K562 (cell line): ENCODE measurements around the gene SPATS2L. TPM values are rescaled to one million over a fixed set of nuclear protein-coding genes. Genes with fewer than 3 reads are reported as not detected.

ENCODE experiments used
- ATAC-seq: fragments of 200-7000 bp; cut with Tn5 transposase; 3 replicates; pipeline ENCODE4 v1.9.1; 2020; ENCODE audit warnings: moderate library complexity
- BruUV-seq: library from RNA; stranded (reverse); fragments of 400-500 nt; replicated peaks from 2 replicates; lab custom pipeline; 2021; lab: Mats Ljungman, UMichigan
- CTCF ChIA-PET: fragments of 300-600 bp; formaldehyde crosslinking; extraction: SDS; loops from one replicate; lab custom pipeline; 2021; ENCODE audit warnings: low intra/inter-chr PET ratio; lab: Yijun Ruan, JAX
- POLR2A ChIA-PET: fragments of 300-600, 350-650 bp; sonication (Branson Sonifier 250); formaldehyde crosslinking; extraction: SDS; loops from one replicate; lab custom pipeline; 2021; ENCODE audit warnings: antibody characterized with exemption, inconsistent platforms; lab: Yijun Ruan, JAX
- DNase-seq, 4 experiments: peaks; one replicate each; pipeline versions ENCODE4 v3.0.0 to v3.0.0-alpha.2; 2011 to 2018; ENCODE audit warnings: low spot score in 3 of 4, mixed read lengths in 3 of 4; ENCODE audit errors: extremely low read depth in 1 of 4
- FAIRE-seq: peaks from 2 replicates; lab custom pipeline; 2011; peaks lifted over from hg19 to GRCh38; lab: Jason Lieb, UNC
- H2AFZ ChIP-seq: 2 replicates; pipeline ENCODE4 v1.6.0; 2011; ENCODE audit warnings: low read depth, low read length, control low read depth, inconsistent platforms
- H3K27ac ChIP-seq: fragments of 200-600 bp; 3 replicates; pipeline ENCODE4 v1.8.0; 2011; ENCODE audit warnings: low read depth, mild to moderate bottlenecking, control low read depth, inconsistent platforms, low read length, moderate library complexity, mixed read lengths; ENCODE audit errors: extremely low read depth
- H3K27me3 ChIP-seq, 2 experiments: fragments of 300-600 bp in 1 of 2; 2 replicates in 1 of 2; 3 replicates in 1 of 2; pipeline versions ENCODE4 v1.6.0 to v1.8.0; 2011; ENCODE audit warnings: inconsistent platforms in 2 of 2, low read length in 2 of 2, mild to moderate bottlenecking in 1 of 2, mixed read lengths in 1 of 2, moderate library complexity in 1 of 2; ENCODE audit not compliant: control insufficient read depth in 2 of 2, insufficient read depth in 2 of 2
- H3K36me3 ChIP-seq: fragments of 300-600 bp; 3 replicates; pipeline ENCODE4 v1.8.0; 2011; ENCODE audit warnings: mild to moderate bottlenecking, low read length, inconsistent platforms; ENCODE audit not compliant: control insufficient read depth, insufficient read depth
- H3K4me1 ChIP-seq, 2 experiments: fragments of 200-600 bp in 1 of 2; replicated peaks in 1 of 2; 2 replicates in 1 of 2; 3 replicates in 1 of 2; pipeline versions ENCODE4 v1.5.1 to v1.8.0; 2011; ENCODE audit warnings: inconsistent platforms in 2 of 2, low read length in 2 of 2, mild to moderate bottlenecking in 1 of 2, mixed read lengths in 1 of 2, moderate library complexity in 1 of 2; ENCODE audit not compliant: control insufficient read depth in 2 of 2, insufficient read depth in 2 of 2
- H3K4me2 ChIP-seq: 2 replicates; pipeline ENCODE4 v1.6.1; 2011; ENCODE audit warnings: low read length, control low read depth, inconsistent platforms, mixed read lengths; ENCODE audit not compliant: insufficient read depth
- H3K4me3 ChIP-seq: fragments of 200-600 bp; sonication (generic), shearing (Covaris generic); 2 replicates; pipeline ENCODE4 v1.5.1; 2016; ENCODE audit warnings: control low read depth, inconsistent platforms
- H3K79me2 ChIP-seq: fragments of 200-600 bp; 3 replicates; pipeline ENCODE4 v1.8.0; 2011; ENCODE audit warnings: low read length, inconsistent platforms; ENCODE audit not compliant: control insufficient read depth, insufficient read depth
- H3K9ac ChIP-seq, 2 experiments: 2 replicates each; pipeline versions ENCODE4 v1.6.0 to v1.6.1; 2011; ENCODE audit warnings: low read depth in 2 of 2, low read length in 2 of 2, control low read depth in 1 of 2, inconsistent platforms in 1 of 2, mild to moderate bottlenecking in 1 of 2, mixed read lengths in 1 of 2; ENCODE audit not compliant: insufficient read depth in 1 of 2
- H3K9me1 ChIP-seq: one replicate; pipeline ENCODE4 v1.6.0; 2011; ENCODE audit warnings: inconsistent platforms, mild to moderate bottlenecking, low read length, moderate library complexity; ENCODE audit not compliant: control insufficient read depth, insufficient read depth
- H3K9me3 ChIP-seq: replicated peaks from 2 replicates; pipeline ENCODE4 v1.5.1; 2011; ENCODE audit warnings: low read depth, low read length, inconsistent platforms; ENCODE audit not compliant: control insufficient read depth, insufficient read depth
- H4K20me1 ChIP-seq: replicated peaks from 2 replicates; pipeline ENCODE4 v1.6.1; 2011; ENCODE audit warnings: low read length, inconsistent platforms, mixed read lengths; ENCODE audit not compliant: control insufficient read depth, insufficient read depth
- ARID1B ChIP-seq: fragments of 450-650 bp; IDR thresholded peaks from 2 replicates; pipeline ENCODE4 v1.6.1; 2016; ENCODE audit warnings: antibody characterized with exemption, mild to moderate bottlenecking, inconsistent platforms
- CBFA2T3 ChIP-seq: fragments of 450-650 bp; IDR thresholded peaks from 2 replicates; pipeline ENCODE4 v1.6.1; 2017
- CEBPG ChIP-seq, 3 experiments: fragments of 200-800 bp in 1 of 3; sonication (Bioruptor generic) in 1 of 3; sonication (generic) in 1 of 3; formaldehyde crosslinking in 1 of 3; IDR thresholded peaks in 2 of 3; conservative IDR thresholded peaks in 1 of 3; 2 replicates each; pipeline versions ENCODE4 v1.6.1 to v1.8.0; 2016 to 2022; ENCODE audit warnings: missing compliant biosample characterization in 2 of 3, missing genetic modification characterization in 2 of 3, mild to moderate bottlenecking in 1 of 3, missing genetic modification reagents in 1 of 3
- NKRF ChIP-seq: fragments of 450-650 bp; IDR thresholded peaks from 2 replicates; pipeline ENCODE4 v1.6.1; 2016; ENCODE audit warnings: borderline replicate concordance
- ZNF316 ChIP-seq: fragments of 450-650 bp; IDR thresholded peaks from 2 replicates; pipeline ENCODE4 v1.6.1; 2016
- WGBS: fragments of 100-300 bp; shearing (Covaris generic); methylation state at CpG from one replicate; pipeline ENCODE4 v1.1.6; 2016; ENCODE audit warnings: low coverage, mixed read lengths; ENCODE audit not compliant: insufficient coverage; ENCODE audit errors: missing lambda C conversion rate; 5-methylcytosine and 5-hydroxymethylcytosine counted together
- in situ Hi-C: fragments of 300-500 bp; cut with MboI; formaldehyde crosslinking; loops from 4 replicates; pipeline ENCODE4 v1.15.0; 2018; ENCODE audit warnings: inconsistent platforms, mixed read lengths
- intact Hi-C: fragments of 100-400 bp; cut with micrococcal nuclease; formaldehyde crosslinking; loops from 2 replicates; pipeline ENCODE4 v1.14.2; 2022
- polyA plus RNA-seq, 8 experiments: library from polyadenylated mRNA; depleted of rRNA in 4 of 8; stranded (reverse) in 5 of 8; unstranded in 3 of 8; fragments of >200 nt; fragmentation: Nextera tagmentation in 2 of 8; fragmentation: Illumina TruSeq in 1 of 8; extraction: Ambion mirVana in 2 of 8; extraction: Trizol in 1 of 8; gene quantifications; 2 replicates each; pipeline versions ENCODE4 v1.2.1 to v1.2.3, GENCODE V29; 2011 to 2014; ENCODE audit warnings: inconsistent platforms in 1 of 8, missing spikeins in 1 of 8
- total RNA-seq, 7 experiments: library from RNA; depleted of rRNA in 6 of 7; stranded (reverse); fragments of >200 nt in 6 of 7; fragmentation: Illumina TruSeq in 2 of 7; extraction: Trizol in 2 of 7; gene quantifications; 2 replicates each; pipeline versions ENCODE4 v1.2.1 to v1.2.3, GENCODE V29; 2011 to 2021; ENCODE audit warnings: low replicate concordance in 1 of 7

SPATS2L gene
- total and polyA plus RNA-seq, 9 of the 15 experiments (the other 6 are each of a cell fraction or from before 2014, with no cell fraction given), result 11.3 to 41.5 (median 24.9) TPM

- intact Hi-C loops, result no loop called here
- Histone ChIP-seq H3K4me3 (no peak overlapping the region), H3K9me3 (no peaks in the 10 kb centered on the region), H3K27ac (peak overlapping the region; percentile 93; the same call in 2 of the 3 replicates), H3K4me2 (no peak overlapping the region), H3K4me1 (peaks cover 0 to 56% of the 10 kb centered on the region in 2 experiments; a peak in 4 of 5 replicates), H3K79me2 (no peaks in the 10 kb centered on the region; the same call in 1 of the 3 replicates), H3K27me3 (no peaks in the 10 kb centered on the region), H4K20me1 (no peaks in the 10 kb centered on the region), H3K36me3 (no peaks in the 10 kb centered on the region), H3K9ac (no peak overlapping the region; a peak in 1 of 4 replicates), H3K9me1 (no peaks in the 10 kb centered on the region), H2AFZ (peak overlapping the region; percentile 48; the same call in 1 of the 2 replicates)
- TF ChIP-seq CEBPG (CRISPR knock-in tag; IDR thresholded peaks at IDR 0.05), result no peak
- TF ChIP-seq CEBPG (tag; conservative IDR thresholded peaks at IDR 0.05 in 1 of 2, IDR thresholded peaks at IDR 0.05 in 1 of 2), result 0 out of 4 replicates have a peak, but pooled peaks of 1 of the 2 experiments have one; percentile 39
- peak; percentile 23; the same call in 1 of the 2 replicates for TF ChIP-seq ARID1B
- TF ChIP-seq CBFA2T3, result peak; percentile 35; the same call in 1 of the 2 replicates
- 0 out of 2 replicates have a peak, but pooled peaks have one; percentile 19 for TF ChIP-seq ZNF316
- TF ChIP-seq NKRF, result no peak
- WGBS, result 12% methylated on average over 4 of the region's 4 CpGs
- ChIA-PET CTCF (no interaction called here), POLR2A (no interaction called here)
- in situ Hi-C loops, result no loop called here
- DNase-seq (no peak), FAIRE-seq (no peak), ATAC-seq (no peak)
- BruUV-seq, result no TSS peak
Measured at GRCh38 chr2:200403814-200404213, 97.3 kb downstream of the SPATS2L start.
